Measurements from ENCODE around the gene ACTN4.

Gene ACTN4

DNA sequence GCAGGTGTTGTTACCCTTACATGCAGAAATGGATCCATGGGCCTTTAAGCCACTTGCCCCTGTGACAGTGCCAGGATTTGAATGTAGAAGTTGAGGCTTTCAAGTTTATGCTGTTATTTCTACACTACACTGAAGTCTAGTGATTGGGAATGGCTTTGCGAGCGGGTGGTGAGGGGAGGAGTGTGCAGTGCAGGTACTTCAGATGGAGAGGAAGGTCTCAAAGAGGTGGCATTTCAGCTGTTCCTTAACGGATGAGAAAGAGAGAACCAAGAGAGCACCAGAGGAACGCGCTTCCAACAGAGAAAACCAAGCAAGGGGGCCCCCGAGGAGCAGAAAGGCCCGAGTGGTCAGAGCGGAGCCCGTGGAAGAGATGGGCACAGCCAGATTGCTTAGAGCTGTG is 13.3 kb downstream of the ACTN4 start:
- no peak for DNase-seq (ENCODE audit: low read depth in 1 of 2, low spot score in 1 of 2)

GRCh38 chr19:38661136-38661535 is 13.7 kb downstream of the ACTN4 start:
- no peak for DNase-seq (ENCODE audit: low read depth in 1 of 2, low spot score in 1 of 2)

DNA sequence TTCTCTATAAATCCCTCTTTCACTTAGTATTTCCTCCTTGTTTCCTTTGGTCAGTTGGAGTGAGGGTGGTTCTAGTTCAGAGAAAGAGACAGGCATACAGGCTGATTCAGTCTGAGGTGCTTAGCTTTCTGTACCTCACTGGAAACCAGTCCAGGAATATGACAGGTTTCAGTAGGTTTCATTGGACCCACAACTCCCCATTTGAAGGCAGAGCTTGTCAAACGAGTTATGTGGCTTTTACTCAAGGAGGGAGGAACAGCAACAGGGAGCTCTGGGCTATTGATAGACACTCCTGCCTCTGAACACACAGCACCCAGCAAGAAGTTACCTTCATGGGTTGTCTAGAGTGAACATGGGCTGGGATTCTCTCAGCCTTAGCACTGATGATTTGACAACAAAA is 14.5 kb downstream of the ACTN4 start:
- DNase-seq (ENCODE audit: low read depth in 1 of 2, low spot score in 1 of 2), result no peak

GRCh38 chr19:38662537-38663155 is 15.2 kb downstream of the ACTN4 start:
- no peak for DNase-seq (ENCODE audit: low read depth in 1 of 2, low spot score in 1 of 2)

GRCh38 chr19:38663156-38663651 is 15.8 kb downstream of the ACTN4 start:
- DNase-seq (ENCODE audit: low read depth in 1 of 2, low spot score in 1 of 2), result no peak

DNA sequence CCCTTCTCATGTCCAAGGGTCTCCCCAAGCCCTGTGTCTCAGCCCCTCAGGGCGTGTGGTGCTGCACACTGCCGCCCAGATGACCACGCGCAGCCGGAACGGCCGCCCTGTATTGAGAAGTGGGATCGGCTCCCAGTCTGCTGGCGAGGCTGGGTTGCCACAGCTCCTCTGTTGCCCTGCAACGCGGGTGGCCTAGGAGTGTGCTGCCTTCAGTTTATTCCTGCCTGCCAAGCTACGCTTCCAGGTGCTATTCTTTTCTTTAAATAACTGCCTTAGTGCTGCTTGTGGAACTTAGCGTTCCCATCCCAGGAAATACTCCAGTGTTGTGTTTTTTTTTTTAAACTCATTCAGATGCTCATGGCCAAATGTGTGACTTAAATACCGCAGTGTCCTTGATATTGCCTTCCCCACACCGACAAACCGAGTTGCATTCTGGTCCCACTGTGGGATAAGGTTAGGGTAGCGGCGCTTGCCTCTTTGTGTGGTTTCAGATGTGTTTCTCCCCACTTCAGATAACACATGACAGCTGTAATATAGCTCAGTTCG is 16.6 kb downstream of the ACTN4 start:
- no peak for DNase-seq (ENCODE audit: low read depth in 1 of 2, low spot score in 1 of 2)

GRCh38 chr19:38664503-38665211 is 17.2 kb downstream of the ACTN4 start:
- DNase-seq (ENCODE audit: low read depth in 1 of 2, low spot score in 1 of 2), result no peak

DNA sequence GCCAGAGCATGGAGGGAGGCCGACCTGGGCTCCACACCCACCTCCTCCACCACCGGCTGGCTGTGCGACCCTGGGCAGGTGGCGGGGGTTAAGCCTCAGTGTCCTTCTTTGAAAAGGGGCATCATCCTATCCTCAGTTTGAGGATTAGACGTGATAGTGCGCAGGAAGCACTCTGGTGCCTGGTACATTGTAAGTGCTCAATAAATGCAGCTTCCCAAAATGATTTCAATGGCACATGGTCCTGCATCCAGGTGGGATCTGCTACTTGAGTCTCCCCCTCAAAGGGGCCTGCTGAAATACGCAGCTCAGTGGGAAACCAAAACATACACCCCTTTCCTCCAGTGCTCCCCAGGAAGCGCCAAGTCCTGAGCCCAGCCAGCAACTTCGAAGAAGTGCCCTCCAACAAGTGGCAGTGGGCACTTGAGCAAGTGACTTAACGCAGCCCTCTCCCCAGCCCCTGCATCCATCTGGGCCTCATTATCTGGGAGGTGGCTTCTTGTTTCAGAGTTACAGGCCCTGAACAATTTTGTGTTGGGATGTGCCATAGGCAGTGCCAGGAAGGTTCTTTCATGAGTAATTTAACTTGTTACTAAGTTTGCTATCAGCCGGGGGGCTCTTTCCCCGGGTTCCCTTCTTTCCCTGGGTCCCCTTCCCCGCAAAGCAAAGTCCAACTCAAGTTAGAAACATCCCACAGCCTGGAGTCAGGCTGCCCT is 17.9 kb downstream of the ACTN4 start:
- no peak for DNase-seq (ENCODE audit: low read depth in 1 of 2, low spot score in 1 of 2)

- no peak for DNase-seq (ENCODE audit: low read depth in 1 of 2, low spot score in 1 of 2)
These were observed 18.7 kb downstream of the ACTN4 start for GRCh38 chr19:38665950-38666662.

GRCh38 chr19:38666663-38667511 is 19.4 kb downstream of the ACTN4 start:
- DNase-seq (ENCODE audit: low read depth in 1 of 2, low spot score in 1 of 2), result no peak

DNA sequence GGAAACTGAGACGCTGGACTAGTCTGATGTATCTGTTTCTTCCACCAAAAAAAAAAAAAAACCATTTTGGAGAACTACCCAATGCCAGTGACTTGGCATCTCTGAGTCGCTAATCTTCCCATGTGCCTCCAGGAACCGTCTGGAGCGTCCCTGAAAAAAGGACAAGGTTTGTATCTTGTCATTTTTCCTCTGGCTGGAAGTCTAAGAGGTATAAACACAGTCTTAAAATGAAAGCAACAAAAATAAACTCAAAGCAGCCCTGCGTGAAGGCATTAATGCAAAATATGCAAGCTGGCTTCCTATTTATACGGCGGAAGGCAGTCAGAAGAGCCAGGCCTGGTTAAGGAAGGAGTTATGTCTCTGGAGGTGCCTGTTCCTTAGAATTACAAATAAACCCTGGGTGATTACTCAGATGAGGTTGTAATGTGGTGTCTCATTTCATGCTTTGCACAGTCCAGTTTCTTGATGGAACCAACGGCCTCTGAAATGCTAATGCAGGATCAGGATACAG is 20.3 kb downstream of the ACTN4 start:
- no peak for DNase-seq (ENCODE audit: low read depth in 1 of 2, low spot score in 1 of 2)

DNA sequence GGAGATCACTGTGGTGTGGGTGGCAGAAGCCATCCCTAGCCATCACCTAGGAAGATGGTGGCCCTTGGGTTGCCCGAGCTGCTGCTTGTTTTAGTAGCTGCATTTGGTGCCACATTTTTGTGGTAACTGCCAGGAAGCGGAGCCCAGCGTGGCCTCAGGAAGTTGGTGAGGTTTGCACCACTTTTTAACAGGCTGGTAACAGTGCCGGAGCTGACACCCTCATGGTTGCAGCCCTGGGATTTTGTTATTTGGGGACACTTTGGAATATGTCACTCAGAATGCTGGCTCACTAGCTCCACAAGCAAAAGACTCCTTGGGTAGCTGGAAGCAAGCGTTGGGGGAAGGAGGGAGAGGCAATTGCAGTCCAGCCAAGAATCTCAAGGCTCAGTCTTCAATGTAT is 22.1 kb downstream of the ACTN4 start:
- DNase-seq (ENCODE audit: low read depth in 1 of 2, low spot score in 1 of 2), result no peak

DNA sequence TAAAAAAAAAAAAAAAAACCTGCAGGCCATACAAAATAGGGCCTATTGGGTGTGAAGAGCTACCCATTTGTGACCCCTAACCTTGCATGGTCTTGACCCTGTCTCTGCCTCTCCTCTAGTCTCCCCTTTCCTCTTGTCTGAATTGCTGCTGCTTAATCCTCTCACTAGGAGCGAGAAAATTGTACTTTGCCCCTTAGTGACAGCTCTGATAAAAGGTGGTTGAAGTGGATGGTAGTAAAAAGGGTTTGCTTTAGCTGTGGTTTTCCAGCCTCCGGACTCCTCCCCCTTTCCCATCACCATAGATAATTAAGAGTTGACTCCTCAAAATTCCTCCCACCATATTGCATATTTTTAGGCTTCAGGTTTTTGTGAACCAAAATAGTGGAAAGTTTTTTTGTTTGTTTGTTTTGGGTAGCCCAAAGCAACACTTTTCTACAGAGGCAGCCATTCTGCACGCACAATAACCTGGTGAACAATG is 23.5 kb downstream of the ACTN4 start:
- no peak for DNase-seq (ENCODE audit: low read depth in 1 of 2, low spot score in 1 of 2)

DNA sequence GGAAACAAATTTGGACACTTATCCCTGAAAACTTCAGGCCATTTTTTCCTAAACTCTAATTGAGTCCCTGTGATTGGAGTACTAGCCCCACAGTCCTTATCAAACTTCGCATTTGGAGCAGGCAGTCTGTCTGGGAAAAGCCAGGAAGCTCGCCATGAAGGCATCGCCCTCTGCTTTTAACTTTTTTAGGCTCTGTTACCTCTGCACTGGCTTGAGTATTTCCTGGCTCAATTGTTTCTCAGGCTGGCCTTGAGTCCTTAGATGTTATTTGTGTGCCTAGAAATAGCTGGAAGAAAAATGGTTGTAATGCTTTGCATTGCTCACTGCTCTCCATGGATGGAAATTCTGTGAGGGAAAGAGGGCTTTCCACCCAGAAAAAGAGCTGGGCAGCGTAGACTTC is 24.2 kb downstream of the ACTN4 start:
- DNase-seq (ENCODE audit: low read depth in 1 of 2, low spot score in 1 of 2), result no peak

DNA sequence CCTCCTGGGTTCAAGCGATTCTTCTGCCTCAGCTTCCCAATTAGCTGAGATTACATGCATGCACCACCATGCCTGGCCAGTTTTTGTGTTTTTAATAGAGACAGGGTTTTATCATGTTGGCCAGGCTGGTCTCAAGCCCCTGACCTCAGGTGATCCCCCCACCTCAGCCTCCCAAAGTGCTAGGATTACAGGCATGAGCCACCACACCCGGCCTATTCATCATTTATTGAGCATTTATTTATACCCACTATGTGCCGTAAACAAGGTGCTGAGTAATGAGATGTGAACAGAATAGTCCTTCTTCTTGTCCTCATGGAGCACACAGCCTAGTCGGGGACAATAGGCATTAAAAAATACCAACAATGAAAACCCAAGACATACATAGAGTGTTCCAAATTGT is 25.6 kb downstream of the ACTN4 start:
- no peak for DNase-seq (ENCODE audit: low read depth in 1 of 2, low spot score in 1 of 2)

DNA sequence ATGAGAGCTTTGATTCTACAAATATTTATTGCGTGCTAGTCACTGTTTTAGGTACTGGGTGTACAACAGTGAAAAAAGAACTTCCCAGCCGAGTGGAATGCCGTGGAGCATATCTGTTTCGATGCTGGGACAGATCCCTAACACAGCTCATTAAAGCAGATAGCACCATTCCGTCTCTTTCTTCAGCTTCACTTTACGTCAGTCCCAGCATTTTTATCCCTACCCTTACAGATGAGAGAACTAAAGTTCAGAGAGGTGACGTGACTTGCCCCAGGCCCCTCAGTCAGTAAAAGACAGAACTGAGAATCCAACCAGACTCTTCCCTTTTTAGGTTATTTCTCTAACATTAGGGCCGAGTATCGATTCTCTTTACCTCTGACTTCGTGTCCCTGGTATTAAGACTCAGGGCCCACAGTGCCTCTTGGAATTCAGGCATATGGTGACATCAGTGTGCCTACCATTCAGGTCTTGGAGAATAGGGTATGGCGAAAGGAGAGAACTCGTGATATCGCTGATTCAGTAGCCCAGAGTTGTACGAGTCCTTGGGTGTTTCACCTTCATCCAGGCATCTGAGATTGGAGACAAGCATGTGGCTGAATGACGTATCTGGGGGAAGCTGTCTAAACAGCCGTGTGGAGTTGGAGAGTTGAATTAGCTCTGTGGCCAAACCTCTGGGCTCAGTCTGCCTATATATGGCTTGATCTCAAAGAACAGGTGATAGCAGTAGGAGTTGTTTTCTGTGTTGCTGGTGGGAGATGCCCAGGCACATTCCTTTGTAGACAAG is 27.1 kb downstream of the ACTN4 start:
- DNase-seq (ENCODE audit: low read depth in 1 of 2, low spot score in 1 of 2), result no peak

GRCh38 chr19:38675611-38676010 is 28.2 kb downstream of the ACTN4 start:
- no peak for DNase-seq (ENCODE audit: low read depth in 1 of 2, low spot score in 1 of 2)

- DNase-seq (ENCODE audit: low read depth in 1 of 2, low spot score in 1 of 2), result no peak
These were observed 28.8 kb downstream of the ACTN4 start for GRCh38 chr19:38676023-38676877.

All from stimulated activated CD4-positive, alpha-beta T cell treated with anti-CD3 and anti-CD28 coated beads, Interleukin-15, amount 100 ng/mL, for 1 hour (primary cell).